RWPE1 (cell line): ENCODE results near the gene SH3YL1.

Experiments
- CTCF ChIA-PET: fragments of 350-600 bp; sonication (Branson Sonifier 250); formaldehyde crosslinking; extraction: SDS; loops from one replicate; lab custom pipeline; 2021; lab: Yijun Ruan, JAX
- POLR2A ChIA-PET: fragments of 400-600 bp; formaldehyde crosslinking; extraction: SDS; loops from one replicate; lab custom pipeline; 2020; ENCODE audit warnings: antibody characterized with exemption; ENCODE audit not compliant: low non-redundant PET; lab: Yijun Ruan, JAX
- DNase-seq: peaks from one replicate; pipeline ENCODE4 v3.0.0; 2012; ENCODE audit warnings: low spot score
- H3K27ac ChIP-seq: fragments of 450-650 bp; 2 replicates; pipeline ENCODE4 v1.5.1; 2017
- CTCF ChIP-seq: fragments of 450-650 bp; conservative IDR thresholded peaks from 2 replicates; pipeline ENCODE4 v1.5.1; 2017; ENCODE audit warnings: low read depth, mild to moderate bottlenecking

The SH3YL1 gene

GRCh38 chr2:262117-262516 lies 1.7 kb downstream of the SH3YL1 start:
- POLR2A ChIA-PET: no interaction called here
- no peak for DNase-seq
- H3K27ac ChIP-seq: no peak overlapping the region
- CTCF ChIA-PET: interaction anchor here (0.8 to 1.0 kb wide), 3 partner anchors 15 to 28 kb away, joined by 3 read pairs; no protein-coding TSS in a partner anchor
- no peak for TF ChIP-seq CTCF

GRCh38 chr2:260507-261161 lies 3.2 kb downstream of the SH3YL1 start:
- H3K27ac ChIP-seq: no peak overlapping the region
- ChIA-PET CTCF (no interaction called here), POLR2A (no interaction called here)
- TF ChIP-seq CTCF: no peak
- no peak for DNase-seq

GRCh38 chr2:259789-260331 lies 4.0 kb downstream of the SH3YL1 start:
- no peak for DNase-seq
- H3K27ac ChIP-seq: no peak overlapping the region
- TF ChIP-seq CTCF: no peak
- CTCF ChIA-PET: no interaction called here
- POLR2A ChIA-PET: no interaction called here

- no peak for TF ChIP-seq CTCF
- DNase-seq: no peak
- ChIA-PET POLR2A (no interaction called here), CTCF (interaction anchor here (0.6 to 0.7 kb wide), 2 partner anchors 84 to 95 kb away, joined by 3 read pairs; no protein-coding TSS in a partner anchor)
- H3K27ac ChIP-seq: no peak overlapping the region
These were observed 4.9 kb downstream of the SH3YL1 start for GRCh38 chr2:258933-259332.

GRCh38 chr2:257842-258241 lies 6.0 kb downstream of the SH3YL1 start:
- no peak for DNase-seq
- no peak for TF ChIP-seq CTCF
- ChIA-PET POLR2A (no interaction called here), CTCF (interaction anchor here (1.5 kb wide), 1 partner anchor 11 kb away, joined by 5 read pairs; no protein-coding TSS in a partner anchor)
- H3K27ac ChIP-seq: no peak overlapping the region

- no peak for DNase-seq
- POLR2A ChIA-PET: no interaction called here
- CTCF ChIA-PET: interaction anchor here (0.6 to 1.5 kb wide), 2 partner anchors 11 to 89 kb away, joined by 5 read pairs; no protein-coding TSS in a partner anchor
- TF ChIP-seq CTCF: no peak
- H3K27ac ChIP-seq: no peak overlapping the region
These were observed 6.4 kb downstream of the SH3YL1 start for GRCh38 chr2:257429-257828.
